KMS-11 (cell line): Measurements from ENCODE around the gene TOP3A.

Experiments
- H2AFZ ChIP-seq: fragments of 200-600 bp; sonication (generic); 2 replicates; pipeline ENCODE4 v1.6.1; 2016; ENCODE audit warnings: antibody characterized with exemption, mixed run types, low read depth
- H3K27ac ChIP-seq: fragments of 200-600 bp; sonication (generic); 2 replicates; pipeline ENCODE4 v1.6.1; 2016; ENCODE audit warnings: mild to moderate bottlenecking, mixed run types
- H3K27me3 ChIP-seq: fragments of 200-600 bp; sonication (generic); 2 replicates; pipeline ENCODE4 v1.6.1; 2017; ENCODE audit warnings: mild to moderate bottlenecking, low read depth, mixed run types, moderate library complexity; ENCODE audit not compliant: insufficient read depth
- H3K36me3 ChIP-seq: fragments of 200-600 bp; sonication (generic); 2 replicates; pipeline ENCODE4 v1.6.1; 2017; ENCODE audit warnings: mild to moderate bottlenecking, mixed run types; ENCODE audit not compliant: insufficient read depth
- H3K4me1 ChIP-seq: fragments of 200-600 bp; sonication (generic); 2 replicates; pipeline ENCODE4 v1.6.1; 2016; ENCODE audit warnings: mild to moderate bottlenecking, low read depth, mixed run types; ENCODE audit not compliant: poor library complexity, severe bottlenecking
- H3K4me2 ChIP-seq: fragments of 200-600 bp; sonication (generic); 2 replicates; pipeline ENCODE4 v1.7.0; 2016; ENCODE audit warnings: mild to moderate bottlenecking, mixed run types
- H3K4me3 ChIP-seq: fragments of 200-600 bp; sonication (generic); IDR thresholded peaks from 2 replicates; pipeline ENCODE4 v1.6.1; 2017; ENCODE audit warnings: low read depth, low read length, mixed read lengths; ENCODE audit not compliant: insufficient read depth
- H3K79me2 ChIP-seq: fragments of 200-600 bp; sonication (generic); 2 replicates; pipeline ENCODE4 v1.6.1; 2016; ENCODE audit warnings: low read depth, mixed run types; ENCODE audit not compliant: insufficient read depth
- H3K9ac ChIP-seq: fragments of 200-600 bp; sonication (generic); 2 replicates; pipeline ENCODE4 v1.6.1; 2016; ENCODE audit warnings: mild to moderate bottlenecking, mixed run types
- H4K20me1 ChIP-seq: fragments of 200-600 bp; sonication (generic); 2 replicates; pipeline ENCODE4 v1.6.1; 2016; ENCODE audit warnings: mild to moderate bottlenecking, mixed run types; ENCODE audit not compliant: insufficient read depth
- TF ChIP-seq, protein P1 (sequence below): fragments of 200-600 bp; sonication (generic); conservative IDR thresholded peaks from 2 replicates; pipeline ENCODE4 v1.6.1; 2017; ENCODE audit warnings: low read depth, mild to moderate bottlenecking, antibody characterized with exemption, low read length, moderate library complexity, mixed read lengths

Gene TOP3A

GRCh38 chr17:18362698-18363100, 47.9 kb upstream of the TOP3A start:
- H3K9ac ChIP-seq: peak overlapping the region; percentile 37; the same call in 1 of the 2 replicates
- no peak overlapping the region for H3K27ac ChIP-seq

GRCh38 chr17:18361837-18362697, 47.3 kb upstream of the TOP3A start:
- Histone ChIP-seq H4K20me1 (no peaks in the 10 kb centered on the region), H3K4me1 (peaks cover 17% of the 10 kb centered on the region), H3K27ac (no peak overlapping the region), H2AFZ (no peak overlapping the region), H3K4me2 (peak overlapping the region; percentile 60), H3K27me3 (no peaks in the 10 kb centered on the region), H3K4me3 (no peak overlapping the region), H3K36me3 (no peaks in the 10 kb centered on the region), H3K79me2 (peaks cover 13% of the 10 kb centered on the region), H3K9ac (no peak overlapping the region)
- TF ChIP-seq, protein P1, sequence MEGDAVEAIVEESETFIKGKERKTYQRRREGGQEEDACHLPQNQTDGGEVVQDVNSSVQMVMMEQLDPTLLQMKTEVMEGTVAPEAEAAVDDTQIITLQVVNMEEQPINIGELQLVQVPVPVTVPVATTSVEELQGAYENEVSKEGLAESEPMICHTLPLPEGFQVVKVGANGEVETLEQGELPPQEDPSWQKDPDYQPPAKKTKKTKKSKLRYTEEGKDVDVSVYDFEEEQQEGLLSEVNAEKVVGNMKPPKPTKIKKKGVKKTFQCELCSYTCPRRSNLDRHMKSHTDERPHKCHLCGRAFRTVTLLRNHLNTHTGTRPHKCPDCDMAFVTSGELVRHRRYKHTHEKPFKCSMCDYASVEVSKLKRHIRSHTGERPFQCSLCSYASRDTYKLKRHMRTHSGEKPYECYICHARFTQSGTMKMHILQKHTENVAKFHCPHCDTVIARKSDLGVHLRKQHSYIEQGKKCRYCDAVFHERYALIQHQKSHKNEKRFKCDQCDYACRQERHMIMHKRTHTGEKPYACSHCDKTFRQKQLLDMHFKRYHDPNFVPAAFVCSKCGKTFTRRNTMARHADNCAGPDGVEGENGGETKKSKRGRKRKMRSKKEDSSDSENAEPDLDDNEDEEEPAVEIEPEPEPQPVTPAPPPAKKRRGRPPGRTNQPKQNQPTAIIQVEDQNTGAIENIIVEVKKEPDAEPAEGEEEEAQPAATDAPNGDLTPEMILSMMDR: no peak

More at GRCh38 chr17:18362698-18363100, 47.9 kb upstream of the TOP3A start:
- Histone ChIP-seq H3K4me3 (no peak overlapping the region), H3K4me2 (peak overlapping the region; percentile 60), H3K36me3 (no peaks in the 10 kb centered on the region), H3K27me3 (no peaks in the 10 kb centered on the region), H3K4me1 (peaks cover 17% of the 10 kb centered on the region), H4K20me1 (no peaks in the 10 kb centered on the region), H3K79me2 (peaks cover 13% of the 10 kb centered on the region), H2AFZ (peak overlapping the region; percentile 73)
- TF ChIP-seq, protein P1: no peak

DNA sequence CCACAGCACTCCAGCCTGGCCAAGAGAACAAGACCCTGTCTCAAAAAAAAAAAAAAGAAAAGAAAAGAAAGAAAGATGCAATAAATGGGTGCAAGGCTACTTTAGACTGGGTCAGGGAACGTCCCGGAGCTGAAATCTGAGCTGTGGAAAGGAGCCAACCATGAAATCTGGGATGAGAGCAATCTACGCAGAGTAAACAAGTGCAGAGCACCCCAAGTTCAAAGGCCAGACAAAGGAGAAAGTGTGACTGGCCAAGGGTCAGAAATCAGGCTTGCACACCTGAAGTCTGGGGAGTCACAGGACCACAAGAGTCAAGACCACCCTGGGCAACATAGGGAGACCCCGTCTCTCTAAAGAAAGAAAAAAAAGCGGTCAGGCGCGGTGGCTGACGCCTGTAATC, 45.7 kb upstream of the TOP3A start:
- Histone ChIP-seq H2AFZ (no peak overlapping the region), H3K79me2 (peaks cover 13% of the 10 kb centered on the region), H3K36me3 (no peaks in the 10 kb centered on the region), H3K4me2 (no peak overlapping the region), H3K27ac (no peak overlapping the region), H3K9ac (no peak overlapping the region), H4K20me1 (no peaks in the 10 kb centered on the region), H3K4me1 (peaks cover 21% of the 10 kb centered on the region), H3K4me3 (no peak overlapping the region), H3K27me3 (no peaks in the 10 kb centered on the region)
- TF ChIP-seq, protein P1: no peak

- no peaks in the 10 kb centered on the region for H4K20me1 ChIP-seq
- no peak overlapping the region for H3K4me2 ChIP-seq
- H3K27me3 ChIP-seq: no peaks in the 10 kb centered on the region
- no peak overlapping the region for H3K4me3 ChIP-seq
- H3K9ac ChIP-seq: no peak overlapping the region
- no peaks in the 10 kb centered on the region for H3K36me3 ChIP-seq
- H3K79me2 ChIP-seq: no peaks in the 10 kb centered on the region
- H3K4me1 ChIP-seq: peaks cover 13% of the 10 kb centered on the region
- TF ChIP-seq, protein P1: no peak
- no peak overlapping the region for H3K27ac ChIP-seq
- no peak overlapping the region for H2AFZ ChIP-seq
Observed at GRCh38 chr17:18356624-18357023, 41.8 kb upstream of the TOP3A start.
